GM12892 (cell line): ENCODE data around the gene SPACA1.

ENCODE experiments used
- POLR2A ChIP-seq: IDR thresholded peaks from 2 replicates; pipeline ENCODE4 v1.6.1; 2011; ENCODE audit warnings: low read depth, low read length, control low read depth
- POLR2AphosphoS5 ChIP-seq: IDR thresholded peaks from 2 replicates; pipeline ENCODE4 v1.6.1; 2011; ENCODE audit warnings: low read depth, low read length, control low read depth

DNA sequence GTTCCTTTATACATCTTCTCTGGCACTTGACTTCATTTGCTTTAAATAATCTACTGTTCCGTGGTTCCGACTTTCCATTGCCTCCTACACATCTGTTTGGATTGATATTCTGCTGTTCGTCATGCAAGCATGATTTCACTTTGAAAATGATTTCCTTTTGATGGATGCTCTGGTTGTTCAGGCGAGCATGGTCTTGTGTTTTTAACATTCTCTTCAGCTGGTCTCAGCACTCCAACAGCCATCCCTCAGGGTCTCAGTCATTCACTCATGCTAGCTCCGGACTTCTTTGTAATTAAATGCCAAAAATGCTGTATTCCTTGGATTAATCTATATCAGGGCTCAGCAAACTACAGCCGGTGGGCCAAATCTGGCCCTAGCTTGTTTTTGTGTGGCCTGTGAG is 27.2 kb upstream of the SPACA1 start:
- TF ChIP-seq POLR2A (no peak), POLR2AphosphoS5 (no peak)
